Osteoblast (primary cell): Measurements from ENCODE around the gene CNTNAP3B. TPM values are rescaled to one million over a fixed set of nuclear protein-coding genes. Genes with fewer than 3 reads are reported as not detected.
"Not testable (repeated sequence)": the region's sequence is repeated elsewhere in the genome, so short reads cannot be mapped to it uniquely, and the experiment has no call there.

Experiments
- DNase-seq: peaks from one replicate; pipeline ENCODE4 v3.0.0; 2011; ENCODE audit warnings: low spot score, mixed read lengths; ENCODE audit not compliant: insufficient read length; ENCODE audit errors: missing footprints
- H2AFZ ChIP-seq: 2 replicates; pipeline ENCODE4 v1.6.0; 2011; ENCODE audit warnings: mild to moderate bottlenecking, low read length
- H3K27ac ChIP-seq: 2 replicates; pipeline ENCODE4 v1.5.1; 2011; ENCODE audit warnings: mild to moderate bottlenecking, low read depth, low read length, moderate library complexity
- H3K27me3 ChIP-seq: 2 replicates; pipeline ENCODE4 v1.6.0; 2012; ENCODE audit warnings: mild to moderate bottlenecking, control low read depth, inconsistent platforms, low read length, moderate library complexity; ENCODE audit not compliant: insufficient read depth
- H3K36me3 ChIP-seq: 2 replicates; pipeline ENCODE4 v1.5.1; 2011; ENCODE audit warnings: mild to moderate bottlenecking, low read length, control low read depth, moderate library complexity; ENCODE audit not compliant: insufficient read depth
- H3K4me1 ChIP-seq: 2 replicates; pipeline ENCODE4 v1.5.1; 2011; ENCODE audit warnings: mild to moderate bottlenecking, low read length, control low read depth, moderate library complexity; ENCODE audit not compliant: insufficient read depth
- H3K4me2 ChIP-seq: 2 replicates; pipeline ENCODE4 v1.6.0; 2011; ENCODE audit warnings: mild to moderate bottlenecking, low read length; ENCODE audit not compliant: insufficient read depth
- H3K4me3 ChIP-seq: fragments of 200-600 bp; sonication (generic); 3 replicates; pipeline ENCODE4 v1.5.1; 2012; ENCODE audit warnings: mild to moderate bottlenecking, low read length, inconsistent platforms; ENCODE audit not compliant: insufficient read depth
- H3K79me2 ChIP-seq: 2 replicates; pipeline ENCODE4 v1.6.0; 2012; ENCODE audit warnings: mild to moderate bottlenecking, low read length, control low read depth, inconsistent platforms; ENCODE audit not compliant: insufficient read depth
- H3K9me3 ChIP-seq: 2 replicates; pipeline ENCODE4 v1.5.1; 2011; ENCODE audit warnings: low read depth, low read length, control low read depth
- H4K20me1 ChIP-seq: 2 replicates; pipeline ENCODE4 v1.6.0; 2012; ENCODE audit warnings: mild to moderate bottlenecking, low read length, control low read depth; ENCODE audit not compliant: insufficient read depth
- total RNA-seq: library from RNA; depleted of rRNA; stranded (reverse); fragments of >200 nt; gene quantifications from 2 replicates; pipeline ENCODE4 v1.2.3, GENCODE V29; 2012

Gene CNTNAP3B
- total RNA-seq, 1 donor: 30.8 TPM

GRCh38 chr9:41929172-41929571, 200.1 kb downstream of the CNTNAP3B start:
- not testable (repeated sequence) for H3K4me3 ChIP-seq, H3K4me1 ChIP-seq, H4K20me1 ChIP-seq, H2AFZ ChIP-seq, H3K27ac ChIP-seq, DNase-seq, H3K4me2 ChIP-seq, H3K36me3 ChIP-seq, H3K79me2 ChIP-seq, H3K9me3 ChIP-seq, H3K27me3 ChIP-seq

DNA sequence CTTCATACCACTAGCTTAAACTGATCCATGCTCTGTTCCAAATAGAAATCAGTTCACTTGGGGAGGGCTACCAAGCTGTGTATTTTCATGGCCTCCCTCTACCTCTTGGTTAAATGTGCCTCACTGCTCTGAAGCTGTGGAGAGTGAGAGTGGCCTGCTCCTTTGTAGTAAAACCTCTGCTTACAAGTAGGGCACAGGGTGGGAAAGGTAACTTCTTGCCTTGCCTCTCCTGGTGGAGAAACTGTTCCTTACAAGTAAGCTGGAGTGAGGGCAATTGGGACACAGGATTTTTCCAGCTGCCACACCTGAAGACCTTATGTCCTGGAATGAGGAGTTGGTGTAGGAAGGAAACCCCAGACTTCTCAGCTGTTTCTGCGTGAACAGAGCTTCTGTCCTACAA, 211.9 kb downstream of the CNTNAP3B start:
- not testable (repeated sequence) for H2AFZ ChIP-seq, DNase-seq, H3K27me3 ChIP-seq, H3K9me3 ChIP-seq, H3K27ac ChIP-seq, H3K79me2 ChIP-seq, H3K36me3 ChIP-seq, H3K4me1 ChIP-seq, H3K4me3 ChIP-seq, H4K20me1 ChIP-seq, H3K4me2 ChIP-seq

DNA sequence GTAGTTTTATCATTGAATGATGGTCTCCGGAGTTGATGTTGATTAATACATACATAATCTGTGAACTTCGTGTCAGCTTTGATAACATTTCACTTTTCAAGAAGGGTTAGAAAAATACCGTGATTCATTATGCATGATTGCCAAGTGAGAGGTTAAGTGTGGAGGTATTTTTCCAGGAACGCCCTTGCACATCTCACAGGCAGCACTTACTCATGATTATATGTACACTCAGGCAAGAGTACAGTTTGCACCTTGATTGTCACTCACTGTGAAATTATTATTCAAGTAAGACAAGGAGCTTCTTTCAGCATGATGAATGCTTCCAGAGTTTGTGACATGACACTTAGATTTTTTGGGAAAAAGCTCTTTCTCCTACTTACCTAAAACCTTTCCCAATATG, 223.7 kb downstream of the CNTNAP3B start:
- not testable (repeated sequence) for H3K79me2 ChIP-seq, H3K4me1 ChIP-seq, H2AFZ ChIP-seq, H4K20me1 ChIP-seq, H3K9me3 ChIP-seq, H3K27ac ChIP-seq, H3K27me3 ChIP-seq, H3K4me3 ChIP-seq, H3K36me3 ChIP-seq, DNase-seq, H3K4me2 ChIP-seq

DNA sequence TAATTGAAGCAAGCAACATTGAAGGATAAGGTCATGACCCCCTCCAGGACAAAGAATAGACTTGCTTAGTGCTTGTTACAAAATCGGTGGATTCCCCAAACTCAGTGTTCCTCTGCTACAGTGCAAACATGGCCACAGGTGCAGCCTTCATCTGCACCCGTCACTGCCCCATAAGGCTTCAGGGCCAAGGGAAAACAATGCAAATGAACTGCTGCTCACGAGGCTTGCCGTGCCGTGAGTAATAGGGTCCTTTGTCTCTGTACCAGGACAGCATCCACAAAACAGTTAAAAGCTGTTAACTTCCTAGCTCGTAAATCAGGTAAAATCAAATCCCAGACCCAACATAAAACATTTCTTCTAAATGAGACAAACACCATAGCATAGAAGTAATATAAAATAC, 226.5 kb downstream of the CNTNAP3B start:
- not testable (repeated sequence) for H3K79me2 ChIP-seq, H3K27ac ChIP-seq, H3K36me3 ChIP-seq, H3K9me3 ChIP-seq, H3K4me1 ChIP-seq, H3K4me3 ChIP-seq, H3K27me3 ChIP-seq, H3K4me2 ChIP-seq, DNase-seq, H4K20me1 ChIP-seq, H2AFZ ChIP-seq

GRCh38 chr9:41898720-41899343, 230.4 kb downstream of the CNTNAP3B start:
- H2AFZ ChIP-seq, H4K20me1 ChIP-seq, H3K9me3 ChIP-seq, H3K4me2 ChIP-seq, H3K4me3 ChIP-seq, H3K79me2 ChIP-seq, DNase-seq, H3K27ac ChIP-seq, H3K27me3 ChIP-seq, H3K4me1 ChIP-seq, H3K36me3 ChIP-seq: not testable (repeated sequence)

GRCh38 chr9:41874557-41874956, 254.7 kb downstream of the CNTNAP3B start:
- DNase-seq, H3K27ac ChIP-seq, H3K9me3 ChIP-seq, H4K20me1 ChIP-seq, H3K36me3 ChIP-seq, H3K79me2 ChIP-seq, H3K4me3 ChIP-seq, H2AFZ ChIP-seq, H3K4me1 ChIP-seq, H3K27me3 ChIP-seq, H3K4me2 ChIP-seq: not testable (repeated sequence)

DNA sequence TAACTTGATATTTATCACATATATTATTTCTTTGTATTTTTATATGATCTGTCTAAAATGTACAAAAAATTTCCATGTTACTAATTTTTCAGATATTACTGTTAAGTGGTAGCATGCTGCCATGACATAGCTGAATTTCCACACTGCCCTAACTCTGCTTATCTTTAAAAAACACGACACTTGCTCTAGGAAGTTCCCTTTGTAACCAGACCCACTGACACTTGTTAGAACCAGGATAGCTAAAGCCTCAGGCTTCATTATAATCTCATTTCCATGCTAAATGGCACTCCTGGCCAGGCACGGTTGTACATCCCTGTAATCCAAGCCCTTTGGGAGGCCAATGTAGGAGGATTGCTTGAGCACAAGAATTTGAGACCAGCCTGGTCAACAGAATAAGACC, 273.8 kb downstream of the CNTNAP3B start:
- DNase-seq: not testable (repeated sequence)

GRCh38 chr9:41851848-41852740, 277.1 kb downstream of the CNTNAP3B start:
- not testable (repeated sequence) for H3K4me2 ChIP-seq, H3K4me1 ChIP-seq, H2AFZ ChIP-seq, H3K79me2 ChIP-seq, H3K4me3 ChIP-seq, H3K9me3 ChIP-seq, DNase-seq, H3K27ac ChIP-seq, H3K27me3 ChIP-seq, H3K36me3 ChIP-seq, H4K20me1 ChIP-seq

More for the DNA sequence above, 273.8 kb downstream of the CNTNAP3B start:
- H4K20me1 ChIP-seq, H3K27me3 ChIP-seq, H3K36me3 ChIP-seq, H3K4me2 ChIP-seq, H3K4me1 ChIP-seq, H3K9me3 ChIP-seq, H3K27ac ChIP-seq, H3K79me2 ChIP-seq, H3K4me3 ChIP-seq, H2AFZ ChIP-seq: not testable (repeated sequence)

- H3K9me3 ChIP-seq, H3K27ac ChIP-seq, H4K20me1 ChIP-seq, H2AFZ ChIP-seq, H3K36me3 ChIP-seq, H3K79me2 ChIP-seq, H3K4me3 ChIP-seq, H3K4me1 ChIP-seq, DNase-seq, H3K27me3 ChIP-seq, H3K4me2 ChIP-seq: not testable (repeated sequence)
Observed at GRCh38 chr9:41847829-41848228, 281.4 kb downstream of the CNTNAP3B start.
